ENCODE data around the gene GCHFR.

Gene GCHFR

GRCh38 chr15:40763801-40764628, at the start of gene GCHFR:
Gene GCHFR (plus strand): TSS chr15:40764068. CDS start chr15:40764181, 113 bp downstream.
- peak; percentile 38 for TF ChIP-seq CTCF (IDR thresholded peaks at IDR 0.05; ENCODE audit: low read depth, low read length, missing control alignments)
- H3K4me3 ChIP-seq (ENCODE audit: low read depth, low read length): peak within 1 kb of the TSS; percentile 69
- DNase-seq (ENCODE audit: low read depth): no peak

DNA sequence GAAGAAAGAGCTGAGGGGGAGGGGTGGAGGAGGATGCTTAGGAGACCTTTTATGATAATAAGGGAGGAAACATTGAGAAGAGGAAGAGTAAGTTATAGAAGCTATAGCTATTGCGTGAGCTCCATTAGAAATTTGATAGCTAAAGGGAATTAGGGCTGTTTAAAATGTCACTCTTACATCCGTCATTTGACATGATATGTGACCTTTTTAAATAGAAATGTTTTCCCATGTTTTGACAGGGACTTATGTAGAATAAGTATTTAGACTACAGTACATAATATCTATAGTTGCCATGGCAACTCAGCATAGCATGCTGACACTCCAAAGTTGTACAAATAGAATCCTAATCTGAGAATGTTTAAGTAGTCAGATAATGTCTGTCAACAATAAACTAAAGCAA, 49.7 kb upstream of the GCHFR start:
- no peak overlapping the region for H3K4me3 ChIP-seq (ENCODE audit: low read depth, low read length)
- TF ChIP-seq CTCF (IDR thresholded peaks at IDR 0.05; ENCODE audit: low read depth, low read length, missing control alignments): no peak

GRCh38 chr15:40716165-40716564, 47.7 kb upstream of the GCHFR start:
- H3K4me3 ChIP-seq (ENCODE audit: low read depth, low read length): no peak overlapping the region
- no peak for DNase-seq (ENCODE audit: low read depth)
- TF ChIP-seq CTCF (IDR thresholded peaks at IDR 0.05; ENCODE audit: low read depth, low read length, missing control alignments): no peak

More for the DNA sequence above, 49.7 kb upstream of the GCHFR start:
- no peak for DNase-seq (ENCODE audit: low read depth)

DNA sequence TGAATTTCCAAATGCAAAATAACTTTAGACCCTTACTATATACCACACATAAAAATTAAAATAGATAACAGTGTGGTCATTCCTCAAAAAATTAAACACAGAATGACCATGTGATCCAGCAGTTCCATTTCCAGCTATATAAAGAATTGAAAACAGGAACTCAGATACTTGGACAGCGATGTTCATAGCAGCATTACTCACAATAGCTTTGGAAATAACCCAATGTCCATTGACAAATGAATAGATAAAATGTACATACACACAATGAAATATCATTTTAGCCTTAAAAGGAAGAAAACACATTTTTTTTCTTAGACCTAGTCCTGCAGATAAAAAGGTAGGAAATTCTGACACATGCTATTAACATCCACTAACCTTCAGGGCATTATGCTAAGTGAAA, 42.2 kb upstream of the GCHFR start:
- H3K4me3 ChIP-seq (ENCODE audit: low read depth, low read length): no peak overlapping the region
- no peak for TF ChIP-seq CTCF (IDR thresholded peaks at IDR 0.05; ENCODE audit: low read depth, low read length, missing control alignments)
- DNase-seq (ENCODE audit: low read depth): no peak

DNA sequence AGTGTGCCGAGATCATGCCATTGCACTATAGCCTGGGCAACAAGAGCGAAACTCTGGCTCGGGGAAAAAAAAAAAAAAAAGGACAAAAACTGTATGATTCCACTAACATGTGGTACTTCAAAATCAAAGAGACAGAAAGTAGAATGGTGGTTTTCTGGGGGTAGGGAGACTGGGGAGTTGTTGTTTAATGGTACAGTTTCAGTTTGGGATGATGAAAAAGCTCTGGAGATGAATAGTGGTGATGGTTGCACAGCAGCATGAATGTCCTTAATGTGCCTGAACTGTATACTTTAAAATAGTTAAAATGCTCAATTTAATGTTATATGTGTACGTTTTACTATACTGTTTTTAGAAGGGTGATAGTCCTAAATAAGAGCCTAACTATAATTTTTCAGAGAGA, 41.5 kb upstream of the GCHFR start:
- no peak for TF ChIP-seq CTCF (IDR thresholded peaks at IDR 0.05; ENCODE audit: low read depth, low read length, missing control alignments)

GRCh38 chr15:40722934-40723333, 40.9 kb upstream of the GCHFR start:
- DNase-seq (ENCODE audit: low read depth): no peak
- no peak for TF ChIP-seq CTCF (IDR thresholded peaks at IDR 0.05; ENCODE audit: low read depth, low read length, missing control alignments)
- H3K4me3 ChIP-seq (ENCODE audit: low read depth, low read length): no peak overlapping the region

More for the DNA sequence above, 41.5 kb upstream of the GCHFR start:
- no peak for DNase-seq (ENCODE audit: low read depth)
- no peak overlapping the region for H3K4me3 ChIP-seq (ENCODE audit: low read depth, low read length)

DNA sequence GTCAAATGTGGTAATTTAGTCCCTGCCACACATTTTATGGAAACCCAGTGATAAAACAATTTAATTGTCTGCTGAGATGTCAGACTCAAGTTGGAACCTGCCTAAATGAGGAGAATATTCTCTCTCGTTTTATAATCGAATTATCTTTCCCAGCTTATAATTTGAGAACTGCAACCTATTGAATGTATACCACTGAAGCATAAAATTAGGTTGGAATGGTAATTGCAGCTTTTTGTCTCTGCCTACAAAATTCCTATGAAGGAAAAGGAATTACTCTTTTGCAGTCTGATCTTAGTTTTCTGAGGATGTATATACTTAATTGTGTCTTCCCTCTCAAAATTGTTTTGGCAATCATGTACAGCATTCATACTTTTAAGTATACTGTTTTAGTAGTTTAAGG, 39.9 kb upstream of the GCHFR start:
- DNase-seq (ENCODE audit: low read depth): no peak
- no peak for TF ChIP-seq CTCF (IDR thresholded peaks at IDR 0.05; ENCODE audit: low read depth, low read length, missing control alignments)
- no peak overlapping the region for H3K4me3 ChIP-seq (ENCODE audit: low read depth, low read length)

Data from GM12864 (cell line).